NCI-H446 treated with DMSO at 0.1 percent for 48 hours (cell line): ENCODE data around the gene TIMELESS.
"Not testable (repeated sequence)": the region's sequence is repeated elsewhere in the genome, so short reads cannot be mapped to it uniquely, and the experiment has no call there.

Experiments used
- DNase-seq: peaks from one replicate; lab custom pipeline; 2025; lab: John Stamatoyannopoulos, UW

TIMELESS gene

GRCh38 chr12:56468216-56469006 is 19.2 kb upstream of the TIMELESS start, which contains the start of gene SPRYD4:
Gene SPRYD4 (plus strand): TSS chr12:56468578. CDS start chr12:56468592, 14 bp downstream.
- DNase-seq = peak; percentile 86

GRCh38 chr12:56462565-56462964 is 13.3 kb upstream of the TIMELESS start:
- DNase-seq = no peak

DNA sequence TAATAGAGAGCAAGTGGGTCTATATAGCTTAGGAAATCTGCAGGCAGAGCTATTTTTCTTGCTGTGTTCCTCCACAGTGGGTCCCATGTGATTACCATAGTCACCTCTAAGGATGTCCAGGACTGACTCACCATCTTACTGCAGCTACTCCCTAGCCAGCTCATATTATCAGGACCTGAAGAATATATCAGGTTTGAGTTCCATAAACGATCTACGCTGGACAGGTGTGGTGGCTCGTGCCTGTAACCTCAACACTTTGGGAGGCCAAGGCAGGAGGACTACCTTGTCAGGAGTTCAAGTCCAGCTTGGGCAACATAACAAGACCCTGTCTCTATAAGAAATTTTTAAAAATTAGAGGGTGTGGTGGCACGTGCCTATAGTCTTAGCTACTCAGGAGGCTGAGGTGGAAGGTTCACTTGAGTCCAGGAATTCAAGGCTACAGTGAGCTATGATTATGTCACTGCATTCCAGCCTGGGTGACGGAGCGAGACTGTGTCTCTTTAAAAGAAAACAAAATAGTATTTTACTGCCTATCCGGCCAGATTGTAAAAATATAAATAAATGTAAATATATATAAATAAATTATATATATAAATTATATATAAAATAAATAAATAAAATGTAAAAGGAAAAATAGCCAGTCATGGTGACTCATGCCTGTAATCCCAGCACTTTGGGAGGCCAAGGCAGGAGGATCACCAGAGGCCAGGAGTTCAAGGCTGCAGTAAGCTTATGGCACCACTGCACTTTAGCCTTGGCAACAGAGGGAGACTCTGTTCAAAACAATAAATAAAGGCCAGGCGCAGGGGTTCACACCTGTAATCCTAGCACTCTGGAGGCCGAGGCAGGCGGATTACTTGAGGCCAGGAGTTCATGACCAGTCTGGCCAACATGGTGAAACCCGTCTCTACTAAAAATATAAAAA is 12.3 kb upstream of the TIMELESS start:
- no peak for DNase-seq

GRCh38 chr12:56457817-56458216 is 8.6 kb upstream of the TIMELESS start:
- no peak for DNase-seq

- DNase-seq = no peak
These were observed 5.3 kb upstream of the TIMELESS start, which contains the start of gene MIP for GRCh38 chr12:56454557-56454956. Gene MIP (minus strand): TSS chr12:56454657. CDS start chr12:56454613, 44 bp downstream.

- no peak for DNase-seq
These were observed 1.9 kb upstream of the TIMELESS start for GRCh38 chr12:56451147-56451546.

- no peak for DNase-seq
These were observed 1.0 kb upstream of the TIMELESS start for GRCh38 chr12:56450241-56450640.

- no peak for DNase-seq
These were observed 377 bp upstream of the TIMELESS start for GRCh38 chr12:56449622-56449984.

DNA sequence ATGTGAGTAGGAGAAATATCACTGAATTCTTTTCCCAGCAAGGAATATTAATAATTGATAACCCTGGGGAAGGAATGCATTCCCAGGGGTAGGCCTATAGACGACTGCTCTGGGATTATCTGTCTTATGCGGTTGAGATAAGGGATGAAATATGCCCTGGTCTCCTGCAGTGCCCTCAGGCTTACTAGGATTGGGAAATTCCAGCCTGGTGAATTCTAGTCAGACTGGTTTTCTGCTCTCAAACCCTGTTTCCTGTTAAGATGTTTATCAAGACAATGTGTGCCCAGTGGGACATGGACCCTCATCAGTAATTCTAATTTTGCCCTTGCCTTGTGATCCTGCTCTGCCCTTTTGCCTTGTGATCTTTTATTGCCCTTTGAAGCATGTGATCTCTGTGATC is 6.0 kb downstream of the TIMELESS start:
- not testable (repeated sequence) for DNase-seq

DNA sequence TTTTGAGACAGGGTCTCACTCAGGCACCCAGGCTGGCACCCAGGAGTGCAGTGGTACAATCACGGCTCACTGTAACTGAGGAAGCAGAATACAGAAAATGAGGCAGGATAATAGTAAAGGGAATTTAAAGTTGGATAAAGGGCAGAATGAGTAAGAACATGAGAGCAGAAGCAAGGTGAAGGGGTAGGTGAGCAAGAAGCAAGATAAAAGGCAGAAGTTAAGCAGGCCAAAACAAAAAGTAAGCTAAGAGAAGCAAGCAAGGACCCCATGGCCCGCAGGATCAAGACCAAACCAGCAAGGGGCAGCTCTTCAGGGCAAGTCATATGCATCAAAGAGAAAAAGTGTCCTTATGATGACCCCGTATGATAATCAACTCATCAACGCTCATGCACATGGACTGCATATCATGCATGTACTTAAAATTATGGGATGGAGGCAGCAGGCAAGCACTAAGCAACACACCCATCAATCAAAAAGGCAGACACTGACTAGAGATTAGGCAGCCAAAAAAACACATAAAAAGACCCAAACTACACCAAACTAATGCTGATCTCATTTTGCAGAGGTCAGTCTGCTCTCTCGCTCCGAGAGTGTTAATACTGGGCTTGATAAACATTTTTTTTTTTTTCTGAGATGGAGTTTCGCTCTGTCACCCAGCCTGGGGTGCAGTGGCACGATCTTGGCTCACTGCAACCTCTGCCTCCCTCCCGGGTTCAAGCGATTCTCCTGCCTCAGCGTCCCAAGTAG is 11.6 kb downstream of the TIMELESS start:
- DNase-seq = no peak

DNA sequence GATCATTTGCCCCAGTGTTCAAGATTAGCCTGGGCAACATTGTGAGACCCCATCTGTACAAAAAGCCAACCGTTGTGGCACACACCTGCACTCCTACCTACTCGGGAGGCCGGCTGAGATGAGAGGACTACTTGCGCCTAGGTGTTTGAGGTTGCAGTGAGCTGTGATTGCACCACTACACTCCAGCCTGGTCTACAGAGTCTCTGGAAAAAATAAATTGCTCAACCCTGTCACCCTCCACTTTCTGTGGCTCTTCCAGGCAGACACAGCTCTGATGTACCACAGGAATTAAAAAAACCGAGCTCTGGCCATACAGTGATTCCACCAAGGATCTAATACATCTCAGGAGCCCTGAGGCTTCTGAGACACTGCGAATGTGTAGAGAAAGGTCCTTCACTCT is 14.4 kb downstream of the TIMELESS start:
- no peak for DNase-seq

- DNase-seq = no peak
These were observed 17.4 kb downstream of the TIMELESS start for GRCh38 chr12:56431850-56432249.

GRCh38 chr12:56431288-56431687 is 17.9 kb downstream of the TIMELESS start:
- no peak for DNase-seq

GRCh38 chr12:56425940-56426438 is 23.2 kb downstream of the TIMELESS start:
- no peak for DNase-seq

GRCh38 chr12:56425193-56425592 is 24.0 kb downstream of the TIMELESS start:
- no peak for DNase-seq

GRCh38 chr12:56420411-56420810 is 28.8 kb downstream of the TIMELESS start:
- DNase-seq = no peak

GRCh38 chr12:56417739-56418138 is 31.5 kb downstream of the TIMELESS start:
- DNase-seq = no peak

DNA sequence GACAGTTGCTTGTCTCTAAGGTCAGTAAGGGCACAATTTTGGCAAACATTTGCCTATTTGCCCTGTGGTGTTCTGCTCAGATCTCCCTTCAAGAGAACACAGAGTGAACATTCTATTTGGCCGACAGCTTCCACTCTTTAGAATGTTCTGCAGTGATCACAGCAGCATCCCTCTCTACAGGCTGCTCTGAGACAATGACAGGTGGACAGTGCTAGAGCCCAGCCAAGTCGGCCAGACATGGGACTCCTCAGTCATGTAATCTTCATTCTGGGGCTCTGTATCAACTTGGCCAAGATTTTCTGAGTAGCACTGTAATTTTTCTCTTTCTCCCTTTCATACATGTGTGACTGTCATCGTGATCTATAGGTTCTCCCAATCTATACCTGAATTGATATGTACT is 34.8 kb downstream of the TIMELESS start:
- DNase-seq = no peak

DNA sequence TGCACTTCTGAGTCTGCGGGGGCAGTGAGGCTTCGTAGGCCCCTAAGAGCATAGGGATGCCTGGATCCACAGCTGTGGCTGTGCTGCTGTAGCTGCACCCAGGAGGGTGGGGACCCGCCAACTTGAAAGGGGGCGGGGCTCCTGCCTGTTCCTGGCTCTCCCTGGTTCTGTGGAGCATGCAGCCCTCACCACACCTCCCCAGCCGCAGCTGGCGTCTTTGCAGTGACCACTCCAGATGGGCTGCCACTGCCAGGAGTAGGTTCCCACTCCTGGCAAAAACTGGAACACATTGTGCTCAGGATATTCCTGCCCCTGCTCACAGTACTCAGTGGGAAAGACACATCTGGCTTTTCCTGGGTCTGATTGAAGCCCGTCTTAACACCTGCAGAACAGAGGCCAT is 35.8 kb downstream of the TIMELESS start:
- DNase-seq = no peak

- no peak for DNase-seq
These were observed 37.2 kb downstream of the TIMELESS start for GRCh38 chr12:56411781-56412639.

DNA sequence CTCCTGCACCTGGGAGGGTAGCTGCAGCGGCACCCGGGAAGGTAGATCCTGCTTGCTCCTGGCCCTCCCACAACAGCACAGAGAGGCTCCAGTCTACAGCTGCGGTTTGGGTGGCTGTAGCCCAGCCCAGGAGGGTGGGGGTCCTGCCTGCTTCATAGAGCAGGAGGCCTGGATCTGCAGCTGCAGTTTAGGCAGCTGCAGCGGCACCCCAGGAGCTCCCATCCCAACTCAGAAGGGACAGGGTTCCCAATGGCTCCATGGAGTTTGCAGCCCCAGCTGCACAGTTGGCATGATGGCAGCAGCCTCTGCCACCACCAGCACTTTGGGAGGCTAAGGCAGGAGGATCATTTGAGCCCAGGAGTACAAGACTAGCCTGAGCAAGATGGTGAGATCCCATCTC is 38.5 kb downstream of the TIMELESS start:
- no peak for DNase-seq
